IMR-90 (cell line): ENCODE results near the gene SLC22A4. TPM values are rescaled to one million over a fixed set of nuclear protein-coding genes. Genes with fewer than 3 reads are reported as not detected.

Experiments used
- ATAC-seq: fragments of 200-7000 bp; cut with Tn5 transposase; 2 replicates; pipeline ENCODE4 v1.9.1; 2020; ENCODE audit warnings: low read depth, mild to moderate bottlenecking, moderate library complexity
- BruUV-seq: library from RNA; stranded (reverse); fragments of 400-500 nt; replicated peaks from 2 replicates; lab custom pipeline; 2021; lab: Mats Ljungman, UMichigan
- CTCF ChIA-PET: fragments of 300-600 bp; formaldehyde crosslinking; extraction: SDS; loops from one replicate; lab custom pipeline; 2021; ENCODE audit warnings: antibody characterized with exemption; lab: Yijun Ruan, JAX
- POLR2A ChIA-PET: fragments of 300-600 bp; sonication (Branson Sonifier 250); formaldehyde crosslinking; loops from one replicate; lab custom pipeline; 2022; ENCODE audit warnings: antibody characterized with exemption; ENCODE audit not compliant: unreplicated experiment; lab: Charles Lee
- DNase-seq: peaks from one replicate; pipeline ENCODE4 v3.0.0; 2013
- H2AFZ ChIP-seq: replicated peaks from 2 replicates; pipeline ENCODE3; 2013; ENCODE audit warnings: low read length, mild to moderate bottlenecking; ENCODE audit not compliant: poor library complexity
- H2AK5ac ChIP-seq: 2 replicates; pipeline ENCODE4 v1.6.1; 2013; ENCODE audit warnings: low read depth, low read length, inconsistent platforms
- H2AK9ac ChIP-seq: replicated peaks from 2 replicates; pipeline ENCODE3; 2013; ENCODE audit warnings: mild to moderate bottlenecking, low read depth, low read length, moderate library complexity; ENCODE audit not compliant: poor library complexity
- H2BK120ac ChIP-seq: 2 replicates; pipeline ENCODE4 v1.6.1; 2013; ENCODE audit warnings: low read depth, low read length, inconsistent platforms
- H2BK15ac ChIP-seq: 3 replicates; pipeline ENCODE4 v1.6.1; 2013; ENCODE audit warnings: low read depth, low read length, inconsistent platforms
- H2BK20ac ChIP-seq: 2 replicates; pipeline ENCODE4 v1.6.1; 2013; ENCODE audit warnings: low read depth, mild to moderate bottlenecking, inconsistent platforms, low read length, moderate library complexity
- H2BK5ac ChIP-seq: 2 replicates; pipeline ENCODE4 v1.6.1; 2013; ENCODE audit warnings: mild to moderate bottlenecking, low read depth, low read length, inconsistent platforms; ENCODE audit not compliant: poor library complexity, severe bottlenecking
- H3K14ac ChIP-seq: replicated peaks from 2 replicates; pipeline ENCODE4 v1.6.1; 2013; ENCODE audit warnings: low read depth, low read length, inconsistent platforms
- H3K18ac ChIP-seq: 2 replicates; pipeline ENCODE4 v1.6.1; 2013; ENCODE audit warnings: low read depth, low read length, control low read depth
- H3K23ac ChIP-seq: 2 replicates; pipeline ENCODE4 v1.6.1; 2013; ENCODE audit warnings: low read depth, low read length, inconsistent platforms
- H3K27ac ChIP-seq: 2 replicates; pipeline ENCODE4 v1.5.1; 2013; ENCODE audit warnings: mild to moderate bottlenecking, control low read depth, low read length; ENCODE audit not compliant: insufficient read depth
- H3K27me3 ChIP-seq: 2 replicates; pipeline ENCODE4 v1.6.1; 2013; ENCODE audit warnings: low read length; ENCODE audit not compliant: control insufficient read depth, insufficient read depth
- H3K36me3 ChIP-seq: 2 replicates; pipeline ENCODE4 v1.6.1; 2013; ENCODE audit warnings: low read length, mixed read lengths; ENCODE audit not compliant: control insufficient read depth, insufficient read depth
- H3K4ac ChIP-seq: 2 replicates; pipeline ENCODE4 v1.6.1; 2013; ENCODE audit warnings: low read depth, low read length, inconsistent platforms
- H3K4me1 ChIP-seq: 2 replicates; pipeline ENCODE4 v1.6.1; 2013; ENCODE audit warnings: low read length, mixed read lengths; ENCODE audit not compliant: control insufficient read depth, insufficient read depth
- H3K4me2 ChIP-seq: 2 replicates; pipeline ENCODE4 v1.6.1; 2013; ENCODE audit warnings: low read depth, mild to moderate bottlenecking, control low read depth, low read length, moderate library complexity
- H3K4me3 ChIP-seq: 2 replicates; pipeline ENCODE4 v1.5.1; 2013; ENCODE audit warnings: low read depth, mild to moderate bottlenecking, control low read depth, low read length, moderate library complexity; ENCODE audit not compliant: insufficient read depth
- H3K56ac ChIP-seq: 2 replicates; pipeline ENCODE4 v1.6.1; 2013; ENCODE audit warnings: low read length, inconsistent platforms; ENCODE audit not compliant: insufficient read depth; ENCODE audit errors: extremely low read depth
- H3K79me1 ChIP-seq, 2 experiments: 2 replicates each; pipeline ENCODE4 v1.6.1; 2013; ENCODE audit warnings: low read length in 2 of 2, inconsistent platforms in 1 of 2, low read depth in 1 of 2
- H3K9ac ChIP-seq: 2 replicates; pipeline ENCODE4 v1.6.1; 2013; ENCODE audit warnings: low read depth, low read length, control low read depth
- H3K9me1 ChIP-seq: 2 replicates; pipeline ENCODE4 v1.6.1; 2013; ENCODE audit warnings: low read length, inconsistent platforms; ENCODE audit not compliant: insufficient read depth
- H3K9me3 ChIP-seq: 2 replicates; pipeline ENCODE4 v1.6.1; 2013; ENCODE audit warnings: low read length; ENCODE audit not compliant: control insufficient read depth, insufficient read depth
- H4K20me1 ChIP-seq: 2 replicates; pipeline ENCODE4 v1.6.1; 2013; ENCODE audit warnings: low read length, inconsistent platforms; ENCODE audit not compliant: insufficient read depth
- H4K5ac ChIP-seq: 2 replicates; pipeline ENCODE4 v1.6.1; 2013; ENCODE audit warnings: mild to moderate bottlenecking, low read depth, low read length, control low read depth
- H4K8ac ChIP-seq, 2 experiments: 2 replicates each; pipeline ENCODE4 v1.6.1; 2013; ENCODE audit warnings: low read depth in 2 of 2, low read length in 2 of 2, control low read depth in 1 of 2, inconsistent platforms in 1 of 2
- H4K91ac ChIP-seq: 2 replicates; pipeline ENCODE4 v1.6.1; 2013; ENCODE audit warnings: low read depth, low read length, inconsistent platforms; ENCODE audit not compliant: insufficient read depth
- CEBPB ChIP-seq: IDR thresholded peaks from 2 replicates; pipeline ENCODE4 v1.6.1; 2012; ENCODE audit warnings: low read depth, low read length, improper control_type of control experiment
- CHD1 ChIP-seq: IDR thresholded peaks from 2 replicates; pipeline ENCODE4 v1.6.1; 2012; ENCODE audit warnings: low read depth, low read length, improper control_type of control experiment
- FOS ChIP-seq: fragments of 150-350 bp; IDR thresholded peaks from 2 replicates; pipeline ENCODE4 v1.6.1; 2016; ENCODE audit warnings: low read depth, low read length
- MAFK ChIP-seq: IDR thresholded peaks from 2 replicates; pipeline ENCODE4 v1.6.1; 2012; ENCODE audit warnings: low read depth, low read length, improper control_type of control experiment
- NFE2L2 ChIP-seq: fragments of 150-350 bp; IDR thresholded peaks from 2 replicates; pipeline ENCODE4 v1.6.1; 2016; ENCODE audit warnings: low read depth, mild to moderate bottlenecking, low read length
- RAD21 ChIP-seq: IDR thresholded peaks from 2 replicates; pipeline ENCODE4 v1.6.1; 2012; ENCODE audit warnings: low read length, improper control_type of control experiment
- SMC3 ChIP-seq: fragments of 150-350 bp; IDR thresholded peaks from 2 replicates; pipeline ENCODE4 v1.6.1; 2016; ENCODE audit warnings: low read depth, mild to moderate bottlenecking, antibody characterized with exemption, low read length, moderate library complexity
- USF2 ChIP-seq: fragments of 150-350 bp; IDR thresholded peaks from 2 replicates; pipeline ENCODE4 v1.6.1; 2017; ENCODE audit warnings: mild to moderate bottlenecking, antibody characterized with exemption, low read length, low read depth
- WGBS, 2 experiments: methylation state at CpG; one replicate each; pipeline versions ENCODE4 v1.1.5 to v1.1.7; 2013; ENCODE audit warnings: missing lambda C conversion rate in 2 of 2; ENCODE audit not compliant: insufficient read length in 1 of 2; ENCODE audit errors: extremely low coverage in 2 of 2; 5-methylcytosine and 5-hydroxymethylcytosine counted together
- dilution Hi-C: fragments of 300-500 bp; cut with HindIII; formaldehyde crosslinking; loops from one replicate; pipeline ENCODE4 v1.14.3; 2018; ENCODE audit warnings: low sequenced_read_pairs; ENCODE audit not compliant: unreplicated experiment
- in situ Hi-C: fragments of 300-500 bp; cut with MboI; formaldehyde crosslinking; loops from 3 replicates; pipeline ENCODE4 v1.14.3; 2019; ENCODE audit warnings: low sequenced_read_pairs, inconsistent platforms, mixed read lengths
- intact Hi-C: fragments of 100-400 bp; cut with micrococcal nuclease; formaldehyde crosslinking; loops from 2 replicates; pipeline ENCODE4 v1.10.0; 2022
- polyA plus RNA-seq, 3 experiments: library from polyadenylated mRNA; depleted of rRNA; stranded (reverse); fragments of >200 nt; gene quantifications; 2 replicates each; pipeline ENCODE4 v1.2.3, GENCODE V29; 2012; ENCODE audit warnings: low replicate concordance in 1 of 3
- total RNA-seq: library from RNA; depleted of rRNA; stranded (reverse); fragments of >200 nt; gene quantifications from 2 replicates; pipeline ENCODE4 v1.2.3, GENCODE V29; 2012

Gene SLC22A4
- total and polyA plus RNA-seq, 2 of the 4 experiments (the other 2 are of a cell fraction) = 2.6 to 3.2 TPM

DNA sequence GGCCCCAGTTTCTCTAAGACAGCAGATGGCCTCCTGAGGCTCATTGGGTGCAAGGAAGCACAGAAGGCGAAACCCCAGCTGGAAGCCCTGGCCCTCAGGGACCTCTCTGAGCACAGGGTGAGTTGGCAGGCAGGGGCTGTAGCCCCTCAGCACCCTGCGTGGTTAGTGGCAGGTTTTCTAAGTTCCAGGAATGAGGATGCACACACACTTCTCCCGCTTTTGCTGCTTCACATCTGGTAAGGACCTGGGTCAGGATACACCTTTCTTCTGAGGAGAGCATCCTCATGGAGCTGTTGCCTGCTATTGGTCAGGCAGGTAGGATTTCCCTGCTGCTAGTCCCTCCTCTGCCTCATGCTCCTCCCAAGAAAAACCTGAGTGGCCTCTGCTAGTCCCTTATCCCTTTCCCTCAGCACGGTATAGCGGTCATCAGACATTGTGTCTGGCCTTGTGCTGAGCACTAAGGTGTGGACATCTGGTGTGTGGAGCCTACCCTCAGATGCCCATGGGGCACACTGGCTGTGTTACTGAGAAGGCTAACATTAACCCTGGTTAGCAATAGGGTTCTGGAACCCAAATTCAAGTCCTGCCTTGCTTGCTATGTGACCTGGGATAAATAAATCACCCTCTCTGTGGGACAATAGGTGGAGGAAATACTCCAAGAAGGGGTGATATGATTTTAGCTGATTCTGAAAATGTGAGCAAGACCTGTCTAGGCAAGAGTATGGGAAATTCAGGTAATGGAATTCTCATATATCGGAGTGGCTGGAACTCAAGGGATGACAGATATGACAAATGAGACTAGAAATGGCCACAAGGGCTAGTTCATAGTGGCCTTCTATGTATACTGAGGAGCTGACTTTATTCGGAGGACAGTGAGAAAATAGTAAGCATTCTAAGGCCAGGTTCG, 1.6 kb downstream of the SLC22A4 start (continued):
- TF ChIP-seq USF2 (no peak), FOS (no peak), MAFK (no peak)

- H3K79me1 ChIP-seq = peaks cover 28 to 60% of the 10 kb centered on the region in 2 experiments
- CTCF ChIA-PET = no interaction called here
- no peak overlapping the region for H4K5ac ChIP-seq
- no peak overlapping the region for H2BK15ac ChIP-seq
- peak overlapping the region; percentile 34; the same call in 1 of the 2 replicates for H3K4ac ChIP-seq
- H3K56ac ChIP-seq = no peak overlapping the region
- H3K27ac ChIP-seq = no peak overlapping the region
- no peak overlapping the region for H3K18ac ChIP-seq
- DNase-seq (peak; percentile 48), ATAC-seq (no peak)
- H3K4me1 ChIP-seq = peaks cover 12% of the 10 kb centered on the region
- H2AK5ac ChIP-seq = peak overlapping the region; percentile 25
- H4K91ac ChIP-seq = no peak overlapping the region
- POLR2A ChIA-PET = no interaction called here
- no peak overlapping the region for H3K9ac ChIP-seq
- dilution Hi-C loops = no loop called here
- peaks cover 22% of the 10 kb centered on the region for H3K9me1 ChIP-seq
- H3K36me3 ChIP-seq = no peaks in the 10 kb centered on the region
- no peak overlapping the region for H4K8ac ChIP-seq
- in situ Hi-C loops = no loop called here
- no peak overlapping the region for H2BK5ac ChIP-seq
- H3K4me3 ChIP-seq = no peak overlapping the region
- H3K9me3 ChIP-seq = no peaks in the 10 kb centered on the region
- no peak overlapping the region for H2BK120ac ChIP-seq
- H3K14ac ChIP-seq = no peak overlapping the region
- WGBS, 2 experiments = 100% methylated on average over 3 of the region's 8 CpGs; no CpG with 5 or more reads in 1 of the 2 experiments
- H4K20me1 ChIP-seq = no peaks in the 10 kb centered on the region
- no peak overlapping the region for H3K23ac ChIP-seq
- H2AK9ac ChIP-seq = peak overlapping the region; percentile 33
- H3K4me2 ChIP-seq = no peak overlapping the region
- H2AFZ ChIP-seq = no peak overlapping the region
- no TSS peak for BruUV-seq
- intact Hi-C loops = no loop called here
- no peaks in the 10 kb centered on the region for H3K27me3 ChIP-seq
- no peak for TF ChIP-seq RAD21
- no peak for TF ChIP-seq USF2
- TF ChIP-seq MAFK = no peak
- no peak for TF ChIP-seq NFE2L2
- TF ChIP-seq CEBPB = no peak
- TF ChIP-seq SMC3 = no peak
- TF ChIP-seq CHD1 = no peak
- no peak overlapping the region for H2BK20ac ChIP-seq
These were observed 2.3 kb downstream of the SLC22A4 start for GRCh38 chr5:132296412-132297016.
